DMS 273 treated with DMSO at 0.1 percent for 48 hours (cell line): Measurements from ENCODE around the gene TTLL7.
"Not testable (repeated sequence)": the region's sequence is repeated elsewhere in the genome, so short reads cannot be mapped to it uniquely, and the experiment has no call there.

Experiments used
- DNase-seq: peaks from one replicate; lab custom pipeline; 2025; lab: John Stamatoyannopoulos, UW

Gene TTLL7

DNA sequence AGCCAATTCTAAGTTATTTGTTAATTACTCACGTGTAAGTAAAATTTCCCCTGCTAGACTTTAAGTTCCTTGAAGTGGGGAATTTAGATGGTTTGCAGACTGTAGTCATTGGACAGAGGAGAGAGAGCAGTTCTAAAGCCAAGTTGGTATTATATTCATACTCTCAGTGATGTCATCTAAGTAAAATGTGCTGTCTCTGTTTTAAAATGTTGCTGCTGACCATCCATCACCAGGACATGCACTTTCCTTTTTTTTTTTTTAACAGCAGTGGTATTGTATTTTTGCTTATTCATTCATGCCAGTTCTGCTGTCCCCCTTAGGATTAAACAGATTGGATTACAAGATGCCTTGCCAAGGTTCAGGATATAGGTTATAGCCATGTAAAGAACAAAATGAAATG, 2.3 kb downstream of the TTLL7 start:
- DNase-seq, result no peak

DNA sequence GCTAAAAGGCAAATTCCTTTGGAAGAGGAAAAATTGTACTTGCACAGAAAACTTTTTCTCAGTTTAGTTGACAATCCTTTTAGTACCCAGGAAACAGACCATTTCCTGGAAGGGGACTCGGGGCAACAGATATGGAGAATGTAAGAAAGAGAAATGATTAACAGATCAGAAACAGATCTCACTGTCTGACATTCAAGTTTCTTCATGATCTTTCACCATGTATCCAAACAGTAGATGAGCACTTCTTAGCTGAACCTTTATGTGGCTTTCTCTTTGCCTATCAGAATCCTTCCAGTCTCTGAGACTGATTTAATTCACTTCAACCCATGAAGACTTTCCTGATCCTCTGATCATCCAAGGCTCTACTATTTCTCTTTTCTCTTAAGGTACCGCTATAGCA, 2.7 kb downstream of the TTLL7 start:
- DNase-seq, result no peak

GRCh38 chr1:83995649-83996048, 3.3 kb downstream of the TTLL7 start:
- DNase-seq, result no peak

DNA sequence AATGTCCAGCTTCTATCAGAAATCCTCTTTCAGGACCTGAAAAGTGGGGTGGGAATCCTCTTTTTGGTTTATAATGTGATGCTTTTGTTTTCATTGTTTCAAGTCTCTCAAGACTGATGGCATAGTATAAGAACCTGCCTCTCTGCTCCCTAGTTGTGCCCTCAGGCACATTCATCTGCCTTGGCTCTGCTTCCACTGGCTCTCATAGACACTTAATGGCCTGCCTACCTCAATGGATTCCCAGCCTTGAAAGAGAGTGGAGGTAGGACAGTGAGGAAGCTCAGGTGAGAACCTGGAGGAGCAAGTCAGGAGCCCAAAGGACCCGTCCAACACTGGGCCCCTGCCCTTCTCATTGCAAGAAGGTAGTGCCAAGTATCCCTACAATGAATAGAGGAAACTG, 4.8 kb downstream of the TTLL7 start:
- DNase-seq, result no peak

- no peak for DNase-seq
Observed at GRCh38 chr1:83990734-83991133, 8.2 kb downstream of the TTLL7 start.

DNA sequence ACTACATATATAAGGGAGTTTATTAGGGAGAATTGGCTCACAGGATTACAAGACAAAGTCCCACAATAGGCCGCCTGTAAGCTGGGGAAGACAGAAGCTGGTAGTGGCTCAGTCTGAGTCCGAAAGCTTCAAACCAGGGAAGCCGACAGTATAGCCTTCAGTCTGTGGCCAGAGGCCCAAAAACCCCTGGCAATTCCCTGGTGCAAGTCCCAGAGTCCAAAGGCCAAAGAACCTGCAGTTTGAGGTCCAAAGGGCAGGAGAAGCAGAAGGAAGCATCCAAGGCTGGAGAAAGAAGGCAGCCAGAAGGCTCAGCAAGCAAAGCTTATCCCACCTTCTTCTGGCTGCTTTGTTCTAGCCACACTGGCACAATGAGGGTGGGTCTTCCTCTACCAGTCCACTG, 13.9 kb downstream of the TTLL7 start:
- DNase-seq, result no peak

DNA sequence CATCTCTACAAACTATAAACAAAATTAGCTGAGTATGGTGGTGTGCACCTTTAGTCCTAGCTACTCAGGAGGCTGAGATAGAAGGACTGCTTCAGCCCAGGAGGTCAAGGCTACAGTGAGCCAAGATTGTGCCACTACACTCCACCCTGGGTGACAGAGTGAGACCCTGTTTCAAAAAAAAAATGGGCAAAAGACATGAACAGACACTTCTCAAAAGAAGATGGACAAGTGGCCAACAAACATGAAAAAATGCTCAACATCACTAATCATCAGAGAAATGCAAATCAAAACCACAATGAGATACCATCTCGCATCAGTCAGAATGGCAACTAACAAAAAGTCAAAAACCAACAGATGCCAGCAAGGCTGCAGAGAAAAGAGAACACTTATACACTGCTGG, 15.0 kb downstream of the TTLL7 start:
- not testable (repeated sequence) for DNase-seq

DNA sequence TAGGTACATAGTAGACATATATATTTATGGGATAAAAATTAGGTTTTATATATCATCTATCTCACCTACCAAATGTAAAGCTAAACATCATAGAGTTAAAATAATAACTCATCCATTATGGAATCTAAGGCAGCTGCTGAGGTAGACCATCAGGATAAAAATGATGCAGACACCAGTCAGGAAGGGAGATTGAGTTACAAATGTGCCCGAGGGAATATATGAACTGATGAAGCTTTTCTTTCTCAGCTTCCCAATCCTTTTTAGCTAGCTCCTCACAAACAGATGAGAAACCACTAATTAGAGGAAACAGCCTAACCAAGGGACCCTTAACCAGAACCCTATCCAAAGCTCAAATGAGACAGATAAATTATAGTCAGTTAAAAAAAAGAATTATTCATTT, 20.9 kb downstream of the TTLL7 start:
- DNase-seq, result no peak

DNA sequence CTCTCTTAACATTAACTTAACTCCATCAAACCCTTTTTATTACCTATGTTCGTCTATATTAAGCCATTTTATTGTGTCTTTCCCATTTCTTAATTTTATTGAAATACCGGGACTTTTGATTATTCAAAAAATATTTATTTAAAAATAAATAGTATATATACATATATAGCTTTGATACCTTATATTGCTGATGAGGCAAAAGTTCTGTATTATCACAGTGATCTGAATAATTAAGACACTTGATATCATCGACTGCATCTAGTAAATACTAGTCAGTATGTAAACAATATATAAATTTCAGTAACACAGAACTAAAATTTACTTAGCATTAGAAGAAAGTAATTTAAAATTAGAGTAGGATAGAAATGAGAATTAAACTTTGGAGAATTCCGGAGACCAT, 22.0 kb downstream of the TTLL7 start:
- DNase-seq, result no peak

DNA sequence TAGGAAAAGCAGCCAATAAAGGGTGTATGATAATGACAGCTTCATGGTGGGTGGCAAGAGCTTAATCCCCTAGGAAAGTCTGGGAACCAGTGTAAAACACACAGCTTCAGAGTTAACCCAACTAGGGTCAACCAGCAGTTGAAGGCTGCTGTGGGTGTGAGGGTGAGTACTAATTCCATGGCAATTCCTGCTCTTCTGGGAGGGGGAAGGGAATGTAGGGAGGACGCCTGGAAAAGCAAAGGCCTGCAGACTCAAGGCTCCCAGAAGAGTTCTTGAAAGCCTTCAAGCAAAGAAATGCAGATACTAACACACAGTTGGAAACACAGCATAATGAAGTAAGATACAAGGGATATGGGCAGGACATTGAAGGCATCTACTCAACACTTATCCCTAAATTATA, 28.1 kb downstream of the TTLL7 start:
- DNase-seq, result no peak

- no peak for DNase-seq
Observed at GRCh38 chr1:83970114-83970513, 28.8 kb downstream of the TTLL7 start.

DNA sequence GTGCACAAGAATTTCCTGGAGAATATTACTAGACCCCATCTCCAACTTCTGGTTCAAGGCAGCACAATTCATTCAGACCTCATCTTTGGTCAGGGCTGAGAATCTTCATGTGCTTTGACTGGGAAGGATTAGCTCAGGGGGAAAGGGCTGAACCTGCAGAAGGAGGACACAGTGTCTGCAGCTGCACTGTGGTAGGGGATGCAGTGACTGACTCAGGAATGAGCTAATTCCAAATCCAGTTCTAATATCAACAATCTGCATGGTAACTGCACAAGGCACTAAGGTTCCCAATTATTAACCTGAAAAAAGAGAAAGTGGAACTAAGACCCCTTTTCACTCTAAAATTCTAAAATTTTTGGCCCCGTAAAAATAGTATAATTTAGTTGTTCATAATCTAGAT, 31.6 kb downstream of the TTLL7 start:
- DNase-seq, result no peak

DNA sequence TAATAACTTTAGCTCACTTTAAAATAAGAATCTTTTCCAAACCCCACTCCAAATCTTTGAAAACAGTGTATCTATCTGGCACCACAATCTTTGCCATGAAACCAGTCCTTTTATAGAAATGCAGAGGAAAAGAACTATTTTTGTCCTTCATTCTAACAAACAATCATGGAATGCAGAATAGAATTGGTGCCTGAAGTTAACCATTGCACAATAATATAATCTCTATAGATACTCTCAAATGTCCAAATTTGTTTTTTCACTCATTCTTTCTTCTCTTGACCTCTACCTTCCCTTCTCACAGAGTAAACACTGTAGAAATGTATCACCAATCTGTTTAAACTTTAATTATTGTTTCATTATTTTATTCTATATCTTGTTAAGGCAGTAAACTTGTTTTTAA, 34.8 kb downstream of the TTLL7 start:
- no peak for DNase-seq

DNA sequence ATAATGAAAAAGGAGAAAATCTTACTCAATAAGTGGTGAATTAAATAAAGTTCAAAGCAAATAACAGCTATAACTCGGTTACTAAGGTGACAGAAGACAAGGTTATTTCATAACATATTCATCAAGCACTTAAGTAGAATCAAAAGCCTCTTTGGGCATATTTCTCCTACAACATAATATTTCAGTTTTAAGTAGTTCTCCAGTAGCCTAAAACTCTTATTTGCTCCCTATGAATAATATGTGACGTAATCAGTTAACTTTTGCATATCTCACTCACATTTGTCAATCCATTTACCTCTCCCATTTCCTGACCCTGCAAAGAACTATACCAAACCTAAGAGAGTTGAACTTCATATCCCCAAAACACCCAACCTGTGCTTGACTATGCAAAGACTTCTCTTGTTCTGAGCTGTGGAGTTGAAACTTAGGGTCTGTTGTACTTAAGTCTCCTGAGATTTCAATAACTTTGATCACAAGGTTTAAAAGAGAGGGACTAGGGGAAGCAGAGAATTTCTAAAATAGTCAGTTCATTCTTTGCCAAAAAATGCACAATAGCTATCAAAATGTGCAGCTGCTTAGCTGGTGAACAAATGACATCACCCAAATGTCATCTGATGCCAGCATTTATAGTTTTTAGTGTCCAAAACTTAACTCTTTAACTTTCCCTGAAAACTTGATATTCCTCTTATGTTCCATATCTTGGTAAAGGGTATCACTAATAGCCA, 37.2 kb downstream of the TTLL7 start:
- DNase-seq, result no peak

DNA sequence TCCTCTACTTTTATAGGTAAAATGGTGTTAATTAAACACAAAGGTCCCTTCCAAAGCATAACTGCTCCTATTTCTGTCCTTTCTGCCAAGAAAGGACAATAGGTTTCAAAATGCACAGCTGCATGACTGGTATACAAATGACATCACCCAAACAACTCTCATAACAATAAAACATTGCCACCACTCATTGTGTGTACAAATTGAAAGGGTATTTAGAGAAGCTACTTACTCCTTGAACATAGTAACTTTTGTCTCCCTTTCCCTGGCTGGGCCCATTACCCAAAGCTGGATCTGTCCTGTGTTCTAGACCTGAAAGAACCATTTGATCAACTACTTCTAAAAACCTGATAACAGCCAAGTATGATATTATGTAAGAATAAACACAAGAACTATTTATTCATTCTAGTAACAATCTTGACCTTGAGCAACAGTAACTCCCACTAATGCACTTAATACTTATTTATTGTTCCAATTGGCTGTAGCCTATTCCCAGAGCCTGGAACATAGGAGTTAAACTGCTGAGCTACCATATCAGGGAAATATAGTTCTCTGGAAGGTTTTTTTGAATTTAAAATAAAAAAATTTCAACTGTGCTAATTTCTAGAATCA, 38.2 kb downstream of the TTLL7 start:
- DNase-seq, result no peak

- DNase-seq, result no peak
Observed at GRCh38 chr1:83959824-83960498, 39.0 kb downstream of the TTLL7 start.

GRCh38 chr1:83958704-83959103, 40.2 kb downstream of the TTLL7 start:
- no peak for DNase-seq

DNA sequence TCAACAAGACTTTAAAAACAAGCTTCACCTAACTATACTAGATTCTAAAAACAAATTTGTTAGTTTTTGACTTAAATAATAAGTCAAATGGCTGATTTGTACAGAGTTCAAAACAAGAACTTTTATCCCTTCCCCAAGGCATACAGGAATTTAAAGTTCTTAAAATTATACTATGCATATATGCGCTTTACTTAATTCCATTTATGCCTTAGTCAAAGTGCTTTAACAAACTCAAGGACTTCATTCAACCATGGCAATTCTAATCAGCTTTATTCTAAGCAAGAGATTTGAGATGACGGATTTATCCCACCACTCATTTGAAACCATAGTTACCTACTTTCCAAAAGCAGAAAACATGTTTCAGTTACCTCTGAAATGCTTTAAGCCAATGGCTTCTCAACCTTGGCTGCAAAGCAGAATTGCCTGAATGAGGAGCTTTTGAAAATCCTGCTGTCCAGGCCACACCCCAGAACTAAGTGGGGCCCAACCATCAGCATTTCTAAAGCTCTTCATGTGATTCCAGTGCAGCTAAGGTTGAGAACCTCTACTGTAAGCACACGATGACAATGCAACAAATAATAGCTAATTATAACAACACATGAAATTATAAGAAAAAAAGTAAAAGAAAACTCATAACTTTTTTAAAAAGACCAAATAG, 44.6 kb downstream of the TTLL7 start:
- DNase-seq, result no peak

DNA sequence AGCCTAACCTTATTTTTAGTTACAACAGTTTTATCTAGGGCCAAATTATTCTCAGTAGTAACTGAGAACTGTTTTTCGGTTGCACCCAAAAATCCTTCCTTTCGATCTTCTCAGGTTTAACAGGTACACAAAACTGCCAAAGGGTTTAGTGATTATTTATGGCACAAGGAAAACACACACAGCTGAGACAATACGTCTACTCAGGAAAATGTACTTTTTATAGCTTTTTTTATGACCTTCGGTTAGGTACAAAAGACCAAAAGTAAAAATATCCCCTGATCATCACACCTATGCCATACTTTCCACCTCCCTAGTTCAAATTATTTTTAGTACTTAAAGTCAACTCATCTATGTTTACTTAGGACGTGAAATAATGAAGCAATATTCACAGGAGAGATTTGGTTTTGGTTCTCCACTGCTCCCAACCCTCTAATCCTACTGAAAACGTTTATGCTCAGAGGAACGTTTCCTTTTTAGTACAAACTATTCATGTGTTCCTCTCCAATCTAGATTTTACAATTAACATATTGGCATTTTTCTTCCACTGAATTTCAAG, 48.7 kb downstream of the TTLL7 start:
- DNase-seq, result no peak

GRCh38 chr1:83942914-83943313, 56.0 kb downstream of the TTLL7 start:
- no peak for DNase-seq

DNA sequence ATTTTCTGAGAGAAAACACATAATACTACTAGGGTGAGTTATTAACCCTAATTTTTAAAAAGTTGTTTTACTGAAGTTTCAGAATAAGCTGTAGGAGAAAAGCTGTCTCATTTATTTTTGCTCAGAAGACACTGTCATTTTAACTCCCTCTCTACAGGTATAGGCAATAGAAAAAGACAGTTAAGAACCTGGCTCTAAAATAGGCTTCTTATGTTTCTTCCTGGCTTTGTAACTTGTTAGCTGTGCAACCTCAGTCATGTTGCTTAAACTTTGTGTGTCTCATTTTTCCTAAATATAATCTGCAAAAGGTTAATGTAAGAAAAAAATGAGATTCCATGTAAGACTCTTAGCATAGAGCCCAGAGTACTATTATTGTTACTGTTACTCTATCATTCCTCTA, 64.4 kb downstream of the TTLL7 start:
- DNase-seq, result no peak

DNA sequence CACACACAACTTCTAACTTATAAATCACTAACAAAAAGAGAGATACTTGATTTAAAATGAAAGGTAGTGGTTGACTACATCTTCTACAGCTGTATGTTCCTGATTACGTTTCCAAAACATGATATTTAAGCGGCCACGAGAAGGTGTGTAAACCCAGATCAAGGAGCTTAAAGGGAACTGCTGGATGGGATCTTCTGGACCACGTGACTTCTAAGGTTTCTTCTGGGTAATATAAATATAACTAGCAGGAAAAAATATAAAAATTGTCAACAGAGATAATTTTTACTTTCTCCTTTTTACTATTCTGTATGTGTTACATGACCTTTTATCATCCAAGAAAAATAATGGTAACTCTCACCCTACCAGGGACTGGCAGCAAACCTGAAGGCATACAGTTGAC, 66.2 kb downstream of the TTLL7 start:
- no peak for DNase-seq

DNA sequence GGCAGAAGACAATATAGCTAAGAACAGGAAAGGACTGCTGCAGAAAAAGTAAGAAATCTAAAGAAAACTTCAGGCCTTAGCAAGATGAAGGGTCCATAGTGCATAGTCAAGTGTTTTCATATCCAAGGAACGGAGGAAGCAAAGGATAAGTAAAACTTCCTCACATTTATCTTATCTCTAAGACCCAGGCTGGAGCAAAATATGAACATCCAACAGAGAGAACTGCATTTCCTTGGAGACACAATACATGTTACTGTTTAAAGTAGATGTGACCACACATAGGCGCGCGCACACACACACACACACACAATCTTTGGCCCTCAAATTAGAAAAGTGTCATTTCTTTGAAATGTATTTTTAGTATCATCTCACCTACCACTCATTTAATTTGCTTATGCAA, 66.7 kb downstream of the TTLL7 start:
- DNase-seq, result no peak
